B cell (primary cell): Measurements from ENCODE around the gene NOXA1.

Experiments
- CTCF ChIP-seq: fragments of 200-600 bp; IDR thresholded peaks from one replicate; pipeline ENCODE4 v1.8.0; 2022; ENCODE audit warnings: antibody characterized with exemption, mild to moderate bottlenecking
- EZH2 ChIP-seq: IDR thresholded peaks from 2 replicates; pipeline ENCODE4 v1.6.1; 2012; ENCODE audit warnings: borderline replicate concordance, low read depth, mild to moderate bottlenecking, moderate library complexity, low read length; ENCODE audit not compliant: insufficient read depth, poor library complexity, severe bottlenecking

GRCh38 chr9:137456061-137456863, 33.1 kb downstream of the NOXA1 start:
- TF ChIP-seq CTCF (no peak), EZH2 (no peak)
